K562 (cell line): ENCODE results near the gene TUT1. TPM values are rescaled to one million over a fixed set of nuclear protein-coding genes. Genes with fewer than 3 reads are reported as not detected.
A peak's percentile ranks its signal among the peaks of the same experiment; 100 is the strongest.

Experiments
- ATAC-seq: fragments of 200-7000 bp; cut with Tn5 transposase; 3 replicates; pipeline ENCODE4 v1.9.1; 2020; ENCODE audit warnings: moderate library complexity
- BruUV-seq: library from RNA; stranded (reverse); fragments of 400-500 nt; replicated peaks from 2 replicates; lab custom pipeline; 2021; lab: Mats Ljungman, UMichigan
- CTCF ChIA-PET: fragments of 300-600 bp; formaldehyde crosslinking; extraction: SDS; loops from one replicate; lab custom pipeline; 2021; ENCODE audit warnings: low intra/inter-chr PET ratio; lab: Yijun Ruan, JAX
- POLR2A ChIA-PET: fragments of 300-600, 350-650 bp; sonication (Branson Sonifier 250); formaldehyde crosslinking; extraction: SDS; loops from one replicate; lab custom pipeline; 2021; ENCODE audit warnings: antibody characterized with exemption, inconsistent platforms; lab: Yijun Ruan, JAX
- DNase-seq, 4 experiments: peaks; one replicate each; pipeline versions ENCODE4 v3.0.0 to v3.0.0-alpha.2; 2011 to 2018; ENCODE audit warnings: low spot score in 3 of 4, mixed read lengths in 3 of 4; ENCODE audit errors: extremely low read depth in 1 of 4
- FAIRE-seq: peaks from 2 replicates; lab custom pipeline; 2011; peaks lifted over from hg19 to GRCh38; lab: Jason Lieb, UNC
- H2AFZ ChIP-seq: 2 replicates; pipeline ENCODE4 v1.6.0; 2011; ENCODE audit warnings: low read depth, low read length, control low read depth, inconsistent platforms
- H3K27ac ChIP-seq: fragments of 200-600 bp; 3 replicates; pipeline ENCODE4 v1.8.0; 2011; ENCODE audit warnings: low read depth, mild to moderate bottlenecking, control low read depth, inconsistent platforms, low read length, moderate library complexity, mixed read lengths; ENCODE audit errors: extremely low read depth
- H3K27me3 ChIP-seq, 2 experiments: fragments of 300-600 bp in 1 of 2; 2 replicates in 1 of 2; 3 replicates in 1 of 2; pipeline versions ENCODE4 v1.6.0 to v1.8.0; 2011; ENCODE audit warnings: inconsistent platforms in 2 of 2, low read length in 2 of 2, mild to moderate bottlenecking in 1 of 2, mixed read lengths in 1 of 2, moderate library complexity in 1 of 2; ENCODE audit not compliant: control insufficient read depth in 2 of 2, insufficient read depth in 2 of 2
- H3K36me3 ChIP-seq: fragments of 300-600 bp; 3 replicates; pipeline ENCODE4 v1.8.0; 2011; ENCODE audit warnings: mild to moderate bottlenecking, low read length, inconsistent platforms; ENCODE audit not compliant: control insufficient read depth, insufficient read depth
- H3K4me1 ChIP-seq, 2 experiments: fragments of 200-600 bp in 1 of 2; replicated peaks in 1 of 2; 2 replicates in 1 of 2; 3 replicates in 1 of 2; pipeline versions ENCODE4 v1.5.1 to v1.8.0; 2011; ENCODE audit warnings: inconsistent platforms in 2 of 2, low read length in 2 of 2, mild to moderate bottlenecking in 1 of 2, mixed read lengths in 1 of 2, moderate library complexity in 1 of 2; ENCODE audit not compliant: control insufficient read depth in 2 of 2, insufficient read depth in 2 of 2
- H3K4me2 ChIP-seq: 2 replicates; pipeline ENCODE4 v1.6.1; 2011; ENCODE audit warnings: low read length, control low read depth, inconsistent platforms, mixed read lengths; ENCODE audit not compliant: insufficient read depth
- H3K4me3 ChIP-seq: fragments of 200-600 bp; sonication (generic), shearing (Covaris generic); 2 replicates; pipeline ENCODE4 v1.5.1; 2016; ENCODE audit warnings: control low read depth, inconsistent platforms
- H3K79me2 ChIP-seq: fragments of 200-600 bp; 3 replicates; pipeline ENCODE4 v1.8.0; 2011; ENCODE audit warnings: low read length, inconsistent platforms; ENCODE audit not compliant: control insufficient read depth, insufficient read depth
- H3K9ac ChIP-seq, 2 experiments: 2 replicates each; pipeline versions ENCODE4 v1.6.0 to v1.6.1; 2011; ENCODE audit warnings: low read depth in 2 of 2, low read length in 2 of 2, control low read depth in 1 of 2, inconsistent platforms in 1 of 2, mild to moderate bottlenecking in 1 of 2, mixed read lengths in 1 of 2; ENCODE audit not compliant: insufficient read depth in 1 of 2
- H3K9me1 ChIP-seq: one replicate; pipeline ENCODE4 v1.6.0; 2011; ENCODE audit warnings: inconsistent platforms, mild to moderate bottlenecking, low read length, moderate library complexity; ENCODE audit not compliant: control insufficient read depth, insufficient read depth
- H3K9me3 ChIP-seq: replicated peaks from 2 replicates; pipeline ENCODE4 v1.5.1; 2011; ENCODE audit warnings: low read depth, low read length, inconsistent platforms; ENCODE audit not compliant: control insufficient read depth, insufficient read depth
- H4K20me1 ChIP-seq: replicated peaks from 2 replicates; pipeline ENCODE4 v1.6.1; 2011; ENCODE audit warnings: low read length, inconsistent platforms, mixed read lengths; ENCODE audit not compliant: control insufficient read depth, insufficient read depth
- FOXP4 ChIP-seq: sonication (generic); formaldehyde crosslinking; IDR thresholded peaks from 2 replicates; pipeline ENCODE4 v1.8.0; 2022; ENCODE audit warnings: mild to moderate bottlenecking, missing genetic modification reagents, borderline replicate concordance
- MCM3 ChIP-seq: fragments of 450-650 bp; IDR thresholded peaks from 2 replicates; pipeline ENCODE4 v1.6.1; 2016
- NCOA4 ChIP-seq: fragments of 450-650 bp; IDR thresholded peaks from 2 replicates; pipeline ENCODE4 v1.6.1; 2018; ENCODE audit warnings: mild to moderate bottlenecking; ENCODE audit not compliant: partially characterized antibody
- RBFOX2 ChIP-seq: fragments of 200-400 bp; formaldehyde crosslinking; IDR thresholded peaks from 2 replicates; pipeline ENCODE4 v1.6.1; 2017; ENCODE audit warnings: low read depth, mild to moderate bottlenecking, low read length, moderate library complexity
- TRIM28 ChIP-seq: fragments of 450-650 bp; IDR thresholded peaks from 2 replicates; pipeline ENCODE4 v1.6.1; 2017
- WGBS: fragments of 100-300 bp; shearing (Covaris generic); methylation state at CpG from one replicate; pipeline ENCODE4 v1.1.6; 2016; ENCODE audit warnings: low coverage, mixed read lengths; ENCODE audit not compliant: insufficient coverage; ENCODE audit errors: missing lambda C conversion rate; 5-methylcytosine and 5-hydroxymethylcytosine counted together
- in situ Hi-C: fragments of 300-500 bp; cut with MboI; formaldehyde crosslinking; loops from 4 replicates; pipeline ENCODE4 v1.15.0; 2018; ENCODE audit warnings: inconsistent platforms, mixed read lengths
- intact Hi-C: fragments of 100-400 bp; cut with micrococcal nuclease; formaldehyde crosslinking; loops from 2 replicates; pipeline ENCODE4 v1.14.2; 2022
- polyA plus RNA-seq, 8 experiments: library from polyadenylated mRNA; depleted of rRNA in 4 of 8; stranded (reverse) in 5 of 8; unstranded in 3 of 8; fragments of >200 nt; fragmentation: Nextera tagmentation in 2 of 8; fragmentation: Illumina TruSeq in 1 of 8; extraction: Ambion mirVana in 2 of 8; extraction: Trizol in 1 of 8; gene quantifications; 2 replicates each; pipeline versions ENCODE4 v1.2.1 to v1.2.3, GENCODE V29; 2011 to 2014; ENCODE audit warnings: inconsistent platforms in 1 of 8, missing spikeins in 1 of 8
- total RNA-seq, 7 experiments: library from RNA; depleted of rRNA in 6 of 7; stranded (reverse); fragments of >200 nt in 6 of 7; fragmentation: Illumina TruSeq in 2 of 7; extraction: Trizol in 2 of 7; gene quantifications; 2 replicates each; pipeline versions ENCODE4 v1.2.1 to v1.2.3, GENCODE V29; 2011 to 2021; ENCODE audit warnings: low replicate concordance in 1 of 7
- TF ChIP-seq, protein P1 (sequence below): sonication (generic); formaldehyde crosslinking; IDR thresholded peaks from 2 replicates; pipeline ENCODE4 v1.8.0; 2022; ENCODE audit warnings: missing genetic modification reagents, mild to moderate bottlenecking, borderline replicate concordance
- TF ChIP-seq, protein P2 (sequence below), 2 experiments: fragments of 250-450 bp in 1 of 2; fragments of 450-650 bp in 1 of 2; sonication (Bioruptor Pico) in 1 of 2; IDR thresholded peaks; 2 replicates each; pipeline versions ENCODE4 v1.6.1 to v1.8.0; 2016 to 2021; ENCODE audit warnings: mild to moderate bottlenecking in 2 of 2, moderate library complexity in 2 of 2, missing compliant biosample characterization in 1 of 2, missing genetic modification characterization in 1 of 2
- TF ChIP-seq, protein P3 (sequence below): sonication (generic); formaldehyde crosslinking; IDR thresholded peaks from 2 replicates; pipeline ENCODE4 v1.8.0; 2022; ENCODE audit warnings: mild to moderate bottlenecking, low read depth, missing genetic modification reagents

Gene TUT1
- total and polyA plus RNA-seq, 9 of the 15 experiments (the other 6 are each of a cell fraction or from before 2014, with no cell fraction given) = 0.66 to 44.3 (median 15.7) TPM

DNA sequence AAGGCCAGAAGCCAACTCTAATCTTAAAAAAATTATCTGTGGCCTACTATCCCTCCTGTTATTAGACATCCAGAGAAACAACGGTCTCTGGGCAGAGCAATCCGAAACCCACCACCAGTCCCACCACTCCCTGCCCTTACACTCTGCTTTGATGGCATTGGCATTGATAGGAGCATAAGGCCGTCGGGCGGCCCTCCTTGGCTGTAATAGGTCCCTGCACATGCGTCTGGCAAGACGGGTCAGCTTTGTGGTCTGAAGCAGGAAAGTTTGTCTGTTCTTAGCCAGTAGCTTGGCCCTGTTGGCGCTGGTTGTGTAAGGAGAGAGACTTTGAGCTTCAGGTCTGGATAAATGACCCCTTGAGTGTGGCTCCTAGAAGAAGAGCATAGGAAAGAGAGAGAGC lies 3.8 kb upstream of the TUT1 start:
- ATAC-seq (no peak), FAIRE-seq (no peak), DNase-seq (no peak)
- Histone ChIP-seq H3K9ac (no peak overlapping the region; a peak in 1 of 4 replicates), H3K27ac (no peak overlapping the region), H3K4me3 (no peak overlapping the region), H3K79me2 (peaks cover 58% of the 10 kb centered on the region), H4K20me1 (no peaks in the 10 kb centered on the region), H3K4me2 (no peak overlapping the region), H3K9me3 (no peaks in the 10 kb centered on the region), H2AFZ (no peak overlapping the region), H3K4me1 (peaks cover 24 to 32% of the 10 kb centered on the region in 2 experiments), H3K27me3 (no peaks in the 10 kb centered on the region), H3K36me3 (peaks cover 73% of the 10 kb centered on the region), H3K9me1 (no peaks in the 10 kb centered on the region)
- TF ChIP-seq RBFOX2 = 0 out of 2 replicates have a peak, but pooled peaks have one; percentile 12
- TF ChIP-seq, protein P1, sequence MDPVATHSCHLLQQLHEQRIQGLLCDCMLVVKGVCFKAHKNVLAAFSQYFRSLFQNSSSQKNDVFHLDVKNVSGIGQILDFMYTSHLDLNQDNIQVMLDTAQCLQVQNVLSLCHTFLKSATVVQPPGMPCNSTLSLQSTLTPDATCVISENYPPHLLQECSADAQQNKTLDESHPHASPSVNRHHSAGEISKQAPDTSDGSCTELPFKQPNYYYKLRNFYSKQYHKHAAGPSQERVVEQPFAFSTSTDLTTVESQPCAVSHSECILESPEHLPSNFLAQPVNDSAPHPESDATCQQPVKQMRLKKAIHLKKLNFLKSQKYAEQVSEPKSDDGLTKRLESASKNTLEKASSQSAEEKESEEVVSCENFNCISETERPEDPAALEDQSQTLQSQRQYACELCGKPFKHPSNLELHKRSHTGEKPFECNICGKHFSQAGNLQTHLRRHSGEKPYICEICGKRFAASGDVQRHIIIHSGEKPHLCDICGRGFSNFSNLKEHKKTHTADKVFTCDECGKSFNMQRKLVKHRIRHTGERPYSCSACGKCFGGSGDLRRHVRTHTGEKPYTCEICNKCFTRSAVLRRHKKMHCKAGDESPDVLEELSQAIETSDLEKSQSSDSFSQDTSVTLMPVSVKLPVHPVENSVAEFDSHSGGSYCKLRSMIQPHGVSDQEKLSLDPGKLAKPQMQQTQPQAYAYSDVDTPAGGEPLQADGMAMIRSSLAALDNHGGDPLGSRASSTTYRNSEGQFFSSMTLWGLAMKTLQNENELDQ = no peak
- TF ChIP-seq NCOA4 = no peak
- no peak for TF ChIP-seq TRIM28
- TF ChIP-seq, protein P2, sequence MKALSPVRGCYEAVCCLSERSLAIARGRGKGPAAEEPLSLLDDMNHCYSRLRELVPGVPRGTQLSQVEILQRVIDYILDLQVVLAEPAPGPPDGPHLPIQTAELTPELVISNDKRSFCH (CRISPR knock-in tag; IDR thresholded peaks at IDR 0.05) = no peak
- TF ChIP-seq, protein P2 (tag; IDR thresholded peaks at IDR 0.05) = no peak
- TF ChIP-seq, protein P3, sequence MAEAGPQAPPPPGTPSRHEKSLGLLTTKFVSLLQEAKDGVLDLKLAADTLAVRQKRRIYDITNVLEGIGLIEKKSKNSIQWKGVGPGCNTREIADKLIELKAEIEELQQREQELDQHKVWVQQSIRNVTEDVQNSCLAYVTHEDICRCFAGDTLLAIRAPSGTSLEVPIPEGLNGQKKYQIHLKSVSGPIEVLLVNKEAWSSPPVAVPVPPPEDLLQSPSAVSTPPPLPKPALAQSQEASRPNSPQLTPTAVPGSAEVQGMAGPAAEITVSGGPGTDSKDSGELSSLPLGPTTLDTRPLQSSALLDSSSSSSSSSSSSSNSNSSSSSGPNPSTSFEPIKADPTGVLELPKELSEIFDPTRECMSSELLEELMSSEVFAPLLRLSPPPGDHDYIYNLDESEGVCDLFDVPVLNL = no peak
- TF ChIP-seq MCM3 = no peak
- TF ChIP-seq FOXP4 (CRISPR knock-in tag) = no peak
- no TSS peak for BruUV-seq
- 83% methylated on average over 8 of the region's 8 CpGs for WGBS
- ChIA-PET CTCF (no interaction called here), POLR2A (interaction anchor here (0.6 kb wide), 1 partner anchor 28 kb away, joined by 3 read pairs; no protein-coding TSS in a partner anchor)
- intact Hi-C loops = loop anchor here (10.0 kb wide), 1 partner anchor 290 kb away; the partner anchor contains the start of gene SLC3A2
- in situ Hi-C loops = no loop called here
